ENCODE results near the gene BHLHE41.

The BHLHE41 gene

GRCh38 chr12:26135010-26135420 is 10.2 kb upstream of the BHLHE41 start:
- H3K4me3 ChIP-seq (ENCODE audit: low read depth, low read length), result no peak overlapping the region

DNA sequence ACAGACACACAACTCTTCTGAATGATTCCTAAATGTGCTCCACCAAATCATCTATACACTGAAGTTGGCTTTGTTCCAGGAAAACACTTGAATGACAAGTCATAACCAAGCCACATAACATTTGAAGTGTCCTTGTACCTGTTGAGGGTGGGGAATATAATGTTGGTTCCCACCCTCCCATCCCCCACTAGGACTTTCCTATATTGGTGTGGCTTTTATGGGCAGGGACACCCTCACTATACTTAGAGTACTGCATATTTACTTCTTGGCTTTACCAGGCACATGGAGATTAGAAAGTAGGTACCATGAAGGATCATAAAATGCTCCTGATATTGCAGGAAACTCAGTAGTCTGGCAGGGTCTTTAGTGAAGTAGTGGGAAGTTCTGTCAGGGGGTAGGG is 9.7 kb upstream of the BHLHE41 start:
- H3K4me3 ChIP-seq (ENCODE audit: low read depth, low read length), result no peak overlapping the region
- TF ChIP-seq CTCF (IDR thresholded peaks at IDR 0.05; ENCODE audit: borderline replicate concordance, insufficient read depth, low read depth, low read length), result no peak

More at GRCh38 chr12:26135010-26135420, 10.2 kb upstream of the BHLHE41 start:
- TF ChIP-seq CTCF (IDR thresholded peaks at IDR 0.05; ENCODE audit: borderline replicate concordance, insufficient read depth, low read depth, low read length), result no peak

- TF ChIP-seq CTCF (IDR thresholded peaks at IDR 0.05; ENCODE audit: borderline replicate concordance, insufficient read depth, low read depth, low read length), result no peak
- H3K4me3 ChIP-seq (ENCODE audit: low read depth, low read length), result no peak overlapping the region
Observed at GRCh38 chr12:26133521-26133920, 8.7 kb upstream of the BHLHE41 start.

DNA sequence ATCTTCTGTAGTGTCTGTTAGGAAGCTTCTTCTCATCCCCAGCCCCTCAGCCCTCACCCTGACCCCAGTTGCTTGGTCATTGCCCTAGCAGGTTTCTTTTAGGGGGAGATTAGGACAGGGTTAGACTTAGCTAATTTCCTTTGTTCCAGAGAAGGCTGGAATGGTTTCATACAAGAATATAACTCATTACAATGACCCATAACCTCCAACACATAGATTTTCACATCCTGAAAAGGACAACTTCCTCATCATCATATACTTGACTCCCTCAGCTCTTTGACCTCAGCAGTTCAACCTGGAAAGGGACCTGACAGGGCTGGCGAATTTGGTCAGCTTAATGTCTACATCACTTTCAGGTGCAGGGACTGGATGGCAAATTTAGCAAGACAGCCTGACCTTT is 8.0 kb upstream of the BHLHE41 start:
- TF ChIP-seq CTCF (IDR thresholded peaks at IDR 0.05; ENCODE audit: borderline replicate concordance, insufficient read depth, low read depth, low read length), result no peak

GRCh38 chr12:26131936-26132335 is 7.1 kb upstream of the BHLHE41 start:
- no peak for TF ChIP-seq CTCF (IDR thresholded peaks at IDR 0.05; ENCODE audit: borderline replicate concordance, insufficient read depth, low read depth, low read length)

More for the DNA sequence above, 8.0 kb upstream of the BHLHE41 start:
- H3K4me3 ChIP-seq (ENCODE audit: low read depth, low read length), result no peak overlapping the region

DNA sequence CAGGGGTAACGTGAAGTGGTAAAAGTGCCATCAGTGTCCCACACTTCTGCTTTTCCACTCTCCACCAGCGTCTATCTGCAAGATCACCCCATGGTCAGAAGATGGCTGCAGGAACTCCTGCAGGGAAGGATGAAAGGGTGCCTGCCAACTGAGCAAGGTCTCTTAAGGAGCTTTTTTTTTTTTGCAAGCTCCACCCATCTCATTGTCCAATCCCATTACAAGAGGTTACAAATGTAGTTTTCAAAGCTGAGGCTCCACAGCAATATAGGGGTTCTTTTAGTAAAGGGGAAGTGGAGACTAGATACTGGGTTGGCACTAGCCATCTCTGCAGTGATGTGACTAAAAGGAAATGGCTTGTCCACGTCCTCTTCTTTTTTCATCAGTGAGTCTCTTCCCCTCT is 5.9 kb upstream of the BHLHE41 start:
- no peak for TF ChIP-seq CTCF (IDR thresholded peaks at IDR 0.05; ENCODE audit: borderline replicate concordance, insufficient read depth, low read depth, low read length)

More at GRCh38 chr12:26131936-26132335, 7.1 kb upstream of the BHLHE41 start:
- H3K4me3 ChIP-seq (ENCODE audit: low read depth, low read length), result no peak overlapping the region

GRCh38 chr12:26128168-26128567 is 3.3 kb upstream of the BHLHE41 start:
- no peak for TF ChIP-seq CTCF (IDR thresholded peaks at IDR 0.05; ENCODE audit: borderline replicate concordance, insufficient read depth, low read depth, low read length)
- H3K4me3 ChIP-seq (ENCODE audit: low read depth, low read length), result no peak overlapping the region

More for the DNA sequence above, 5.9 kb upstream of the BHLHE41 start:
- H3K4me3 ChIP-seq (ENCODE audit: low read depth, low read length), result no peak overlapping the region

All from GM12875 (cell line).